GM19452 (cell line): ENCODE measurements around the gene UBE2E1.
"Not testable (repeated sequence)": the region's sequence is repeated elsewhere in the genome, so short reads cannot be mapped to it uniquely, and the experiment has no call there.

ENCODE experiments used
- ATAC-seq: cut with Tn5 transposase; IDR thresholded peaks from one replicate; pipeline ENCODE4 v1.9.1; 2021; ENCODE audit not compliant: unreplicated experiment

UBE2E1 gene

GRCh38 chr3:23915537-23916108 lies 109.9 kb downstream of the UBE2E1 start:
- no peak for ATAC-seq

GRCh38 chr3:23916152-23916885 lies 110.6 kb downstream of the UBE2E1 start:
- ATAC-seq, result peak; percentile 56

- peak; percentile 97 for ATAC-seq
Observed at GRCh38 chr3:23916886-23917678, 111.3 kb downstream of the UBE2E1 start, which contains the start of the genes NKIRAS1 and RPL15. Gene NKIRAS1, minus strand, starts transcription at chr3:23916990. Its CDS starts 6,086 bp downstream, at chr3:23910904. Gene RPL15, plus strand, starts transcription at chr3:23917132. Its CDS starts 728 bp downstream, at chr3:23917860.

GRCh38 chr3:23917679-23918303 lies 112.0 kb downstream of the UBE2E1 start:
- ATAC-seq, result not testable (repeated sequence)

- not testable (repeated sequence) for ATAC-seq
Observed at GRCh38 chr3:23918331-23918730, 112.6 kb downstream of the UBE2E1 start.

- ATAC-seq, result no peak
Observed at GRCh38 chr3:23919628-23920027, 113.9 kb downstream of the UBE2E1 start.

GRCh38 chr3:23920151-23920655 lies 114.4 kb downstream of the UBE2E1 start:
- no peak for ATAC-seq

GRCh38 chr3:23921052-23921511 lies 115.3 kb downstream of the UBE2E1 start:
- ATAC-seq, result no peak

- no peak for ATAC-seq
Observed at GRCh38 chr3:23923786-23924185, 118.0 kb downstream of the UBE2E1 start.

GRCh38 chr3:23926246-23926645 lies 120.5 kb downstream of the UBE2E1 start:
- no peak for ATAC-seq

- no peak for ATAC-seq
Observed at GRCh38 chr3:23926736-23927135, 121.0 kb downstream of the UBE2E1 start.

- ATAC-seq, result no peak
Observed at GRCh38 chr3:23928524-23928923, 122.8 kb downstream of the UBE2E1 start.

- ATAC-seq, result no peak
Observed at GRCh38 chr3:23931597-23931996, 125.8 kb downstream of the UBE2E1 start.

GRCh38 chr3:23932571-23932970 lies 126.8 kb downstream of the UBE2E1 start:
- no peak for ATAC-seq

- no peak for ATAC-seq
Observed at GRCh38 chr3:23934253-23934652, 128.5 kb downstream of the UBE2E1 start.

GRCh38 chr3:23937296-23937695 lies 131.5 kb downstream of the UBE2E1 start:
- no peak for ATAC-seq

- ATAC-seq, result no peak
Observed at GRCh38 chr3:23938688-23939087, 132.9 kb downstream of the UBE2E1 start.

GRCh38 chr3:23940775-23941174 lies 135.0 kb downstream of the UBE2E1 start:
- no peak for ATAC-seq
